Measurements from ENCODE around the gene EVPL.
A peak's percentile ranks its signal among the peaks of the same experiment; 100 is the strongest.
"Not testable (repeated sequence)": the region's sequence is repeated elsewhere in the genome, so short reads cannot be mapped to it uniquely, and the experiment has no call there.

Gene EVPL

DNA sequence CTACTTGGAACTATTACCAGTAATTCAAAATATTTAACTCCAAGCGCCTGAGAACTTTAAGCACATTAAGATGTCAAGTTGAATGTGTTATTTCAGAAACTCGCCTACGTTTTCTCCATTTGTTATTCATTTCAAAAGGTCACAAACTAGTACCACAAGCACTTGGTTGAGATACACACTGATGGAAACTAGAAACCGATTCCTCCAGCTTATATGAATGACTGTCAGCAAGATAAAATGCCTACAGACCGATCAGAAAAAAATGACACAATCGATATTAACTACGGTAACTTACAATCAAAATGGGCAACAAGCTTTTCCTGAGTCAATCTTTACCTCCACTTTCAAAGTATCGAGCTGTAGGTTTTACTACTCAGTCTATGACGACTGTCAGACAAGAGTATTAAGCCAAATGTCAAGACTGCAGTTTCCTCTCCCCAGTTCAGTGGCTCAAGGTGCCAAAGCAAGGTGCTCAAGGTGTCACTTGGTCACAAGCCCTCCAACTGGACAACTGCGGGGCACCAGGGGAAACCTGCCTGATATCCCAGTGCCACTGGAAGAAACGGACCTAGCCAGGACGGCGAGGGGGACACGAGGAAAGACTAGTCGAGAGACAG lies 44.5 kb upstream of the EVPL start:
- TF ChIP-seq CTCF (IDR thresholded peaks at IDR 0.05; ENCODE audit: borderline replicate concordance, control extremely low read depth, extremely low read depth, insufficient read depth, missing control alignments), result no peak
- in situ Hi-C loops (cut with MboI; ENCODE audit: low sequenced_read_pairs, unreplicated experiment), result no loop called here
- peak; percentile 71 for DNase-seq (ENCODE audit: low spot score)

GRCh38 chr17:76065775-76066174 lies 38.7 kb upstream of the EVPL start:
- DNase-seq (ENCODE audit: low spot score), result no peak
- in situ Hi-C loops (cut with MboI; ENCODE audit: low sequenced_read_pairs, unreplicated experiment), result no loop called here
- no peak for TF ChIP-seq CTCF (IDR thresholded peaks at IDR 0.05; ENCODE audit: borderline replicate concordance, control extremely low read depth, extremely low read depth, insufficient read depth, missing control alignments)

GRCh38 chr17:76063875-76064546 lies 36.9 kb upstream of the EVPL start:
- TF ChIP-seq CTCF (IDR thresholded peaks at IDR 0.05; ENCODE audit: borderline replicate concordance, control extremely low read depth, extremely low read depth, insufficient read depth, missing control alignments), result no peak
- in situ Hi-C loops (cut with MboI; ENCODE audit: low sequenced_read_pairs, unreplicated experiment), result no loop called here
- DNase-seq (ENCODE audit: low spot score), result no peak

DNA sequence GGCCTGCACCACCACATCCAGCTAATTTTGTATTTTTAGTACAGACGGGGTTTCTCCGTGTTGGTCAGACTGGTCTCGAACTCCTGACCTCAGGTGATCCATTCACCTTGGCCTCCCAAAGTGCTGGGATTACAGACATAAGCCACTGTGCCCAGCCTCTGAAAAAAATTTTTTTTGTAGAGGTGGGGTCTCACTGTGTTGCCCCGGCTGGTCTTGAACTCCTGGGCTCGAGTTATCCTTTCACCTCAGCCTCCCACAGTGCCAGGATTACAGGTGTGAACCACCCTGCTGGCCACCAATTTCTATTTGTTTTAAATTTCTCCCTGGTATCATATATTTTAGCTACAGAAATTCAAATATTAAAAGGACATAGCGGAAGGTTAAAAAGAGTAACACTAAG lies 31.2 kb upstream of the EVPL start:
- in situ Hi-C loops (cut with MboI; ENCODE audit: low sequenced_read_pairs, unreplicated experiment); DNase-seq (ENCODE audit: low spot score): not testable (repeated sequence)

- no peak for DNase-seq (ENCODE audit: low spot score)
- no peak for TF ChIP-seq CTCF (IDR thresholded peaks at IDR 0.05; ENCODE audit: borderline replicate concordance, control extremely low read depth, extremely low read depth, insufficient read depth, missing control alignments)
- in situ Hi-C loops (cut with MboI; ENCODE audit: low sequenced_read_pairs, unreplicated experiment), result no loop called here
These were observed 29.8 kb upstream of the EVPL start for GRCh38 chr17:76056882-76057281.

GRCh38 chr17:76054112-76054476 lies 27.0 kb upstream of the EVPL start:
- in situ Hi-C loops (cut with MboI; ENCODE audit: low sequenced_read_pairs, unreplicated experiment), result no loop called here
- DNase-seq (ENCODE audit: low spot score), result no peak
- TF ChIP-seq CTCF (IDR thresholded peaks at IDR 0.05; ENCODE audit: borderline replicate concordance, control extremely low read depth, extremely low read depth, insufficient read depth, missing control alignments), result no peak

DNA sequence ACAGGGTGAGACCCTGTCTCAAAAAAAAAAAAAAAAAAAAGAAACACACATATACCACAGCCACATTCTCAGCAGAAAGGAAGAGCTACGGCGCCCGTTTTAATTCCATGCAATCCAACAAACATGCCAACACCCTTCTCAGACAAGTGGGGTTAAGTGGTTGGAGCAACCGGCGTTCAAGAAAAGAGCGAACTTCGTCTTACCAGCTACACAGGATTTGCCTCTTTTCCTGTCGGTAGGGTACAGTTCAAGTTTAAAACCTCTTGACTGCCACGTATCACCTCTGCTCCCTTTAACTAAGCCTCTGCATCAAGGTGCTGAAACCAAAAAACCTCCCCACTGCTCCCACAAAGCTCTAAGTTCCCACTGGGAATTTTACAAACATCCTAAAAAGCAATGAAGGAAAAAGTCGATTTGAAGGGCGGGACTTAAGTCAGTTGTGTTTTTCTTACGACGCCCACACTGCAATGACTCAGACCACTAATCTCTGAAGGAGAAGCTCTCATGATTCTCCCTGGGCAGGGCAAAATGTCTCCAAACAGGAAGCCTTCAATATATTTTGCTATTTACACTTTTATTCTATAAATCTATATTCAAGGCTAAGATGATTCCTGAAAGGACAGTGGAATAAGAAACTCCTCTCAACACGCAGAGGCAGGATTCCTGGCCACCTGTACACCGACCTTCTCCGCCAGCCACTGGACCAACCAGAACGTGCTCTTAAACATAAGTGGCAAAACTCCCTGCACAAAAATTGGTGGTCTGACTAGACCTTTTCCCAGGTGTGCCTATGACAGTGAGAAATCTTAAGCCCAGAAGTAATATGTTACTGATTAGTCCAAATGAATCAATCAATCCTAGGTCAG lies 26.4 kb upstream of the EVPL start:
- DNase-seq (ENCODE audit: low spot score), result no peak
- in situ Hi-C loops (cut with MboI; ENCODE audit: low sequenced_read_pairs, unreplicated experiment), result no loop called here
- no peak for TF ChIP-seq CTCF (IDR thresholded peaks at IDR 0.05; ENCODE audit: borderline replicate concordance, control extremely low read depth, extremely low read depth, insufficient read depth, missing control alignments)

Measured in GM13976 (cell line).